RPMI8226 (cell line): ENCODE results near the gene DDIT4.
"Not testable (repeated sequence)": the region's sequence is repeated elsewhere in the genome, so short reads cannot be mapped to it uniquely, and the experiment has no call there.

ENCODE experiments used
- DNase-seq: peaks from one replicate; pipeline ENCODE4 v3.0.0-alpha.2; 2015

The DDIT4 gene

DNA sequence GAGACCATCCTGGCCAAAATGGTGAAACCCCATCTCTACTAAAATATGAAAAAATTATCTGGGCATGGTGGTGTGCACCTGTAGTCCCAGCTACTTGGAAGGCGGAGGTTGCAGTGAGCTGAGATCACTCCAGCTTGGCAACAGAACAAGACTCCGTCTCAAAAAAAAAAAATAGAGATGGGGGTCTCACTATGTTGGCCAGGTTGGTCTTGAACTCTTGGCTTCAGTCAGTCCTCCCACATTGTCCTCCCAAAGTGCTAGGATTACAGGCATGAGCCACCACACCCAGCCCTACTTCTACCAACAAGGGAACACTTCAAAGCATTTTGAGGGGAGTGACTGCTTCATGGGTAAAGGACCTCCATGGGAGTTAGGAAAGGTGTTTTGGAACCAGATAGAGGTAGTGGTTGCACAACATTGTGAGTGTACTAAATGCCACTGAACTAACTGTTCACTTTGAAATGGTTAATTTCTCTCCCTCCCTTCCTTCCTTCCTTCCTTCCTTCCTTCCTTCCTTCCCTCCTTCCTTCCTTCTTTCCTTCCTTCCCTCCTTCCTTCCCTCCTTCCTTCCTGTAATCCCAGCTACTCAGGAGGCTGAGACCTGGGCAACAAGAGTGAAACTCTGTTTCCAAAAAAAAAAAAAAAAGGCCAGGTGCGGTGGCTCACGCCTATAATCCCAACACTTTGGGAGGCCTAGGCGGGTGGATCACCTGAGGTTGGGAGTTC lies 5.1 kb upstream of the DDIT4 start:
- DNase-seq, result not testable (repeated sequence)

DNA sequence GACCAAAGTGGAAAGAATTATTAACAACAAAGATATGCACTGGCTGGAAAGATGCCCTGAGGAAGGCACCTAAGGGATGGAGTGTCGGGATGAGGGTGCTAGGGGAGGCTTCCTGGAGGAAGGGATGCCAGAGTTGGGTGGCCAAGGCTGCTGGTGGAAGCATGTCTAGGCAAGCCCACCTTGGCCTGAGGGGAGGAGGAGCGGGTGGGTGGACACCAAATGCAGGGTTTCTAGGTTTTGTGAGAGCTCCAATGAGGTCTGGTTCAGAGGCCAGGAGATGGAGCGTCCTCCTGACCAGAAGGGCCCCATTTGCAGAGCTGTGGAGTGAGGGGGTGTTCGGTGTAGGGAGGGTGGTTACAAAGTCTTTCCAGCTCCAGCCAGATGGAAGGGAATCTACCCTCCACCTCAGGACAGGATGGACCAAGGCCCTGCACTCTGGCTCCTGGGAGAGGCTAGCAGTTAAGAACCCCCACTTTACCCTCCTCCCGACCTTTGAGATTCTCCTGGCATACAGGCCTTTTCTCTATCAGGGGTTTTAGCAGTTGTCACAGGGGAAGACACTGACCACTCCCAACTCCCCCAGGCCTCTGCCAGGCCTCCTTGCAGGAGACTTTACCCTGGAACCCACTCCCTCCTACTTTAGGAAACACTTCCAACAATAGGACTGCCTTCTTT lies 3.0 kb upstream of the DDIT4 start:
- no peak for DNase-seq

DNA sequence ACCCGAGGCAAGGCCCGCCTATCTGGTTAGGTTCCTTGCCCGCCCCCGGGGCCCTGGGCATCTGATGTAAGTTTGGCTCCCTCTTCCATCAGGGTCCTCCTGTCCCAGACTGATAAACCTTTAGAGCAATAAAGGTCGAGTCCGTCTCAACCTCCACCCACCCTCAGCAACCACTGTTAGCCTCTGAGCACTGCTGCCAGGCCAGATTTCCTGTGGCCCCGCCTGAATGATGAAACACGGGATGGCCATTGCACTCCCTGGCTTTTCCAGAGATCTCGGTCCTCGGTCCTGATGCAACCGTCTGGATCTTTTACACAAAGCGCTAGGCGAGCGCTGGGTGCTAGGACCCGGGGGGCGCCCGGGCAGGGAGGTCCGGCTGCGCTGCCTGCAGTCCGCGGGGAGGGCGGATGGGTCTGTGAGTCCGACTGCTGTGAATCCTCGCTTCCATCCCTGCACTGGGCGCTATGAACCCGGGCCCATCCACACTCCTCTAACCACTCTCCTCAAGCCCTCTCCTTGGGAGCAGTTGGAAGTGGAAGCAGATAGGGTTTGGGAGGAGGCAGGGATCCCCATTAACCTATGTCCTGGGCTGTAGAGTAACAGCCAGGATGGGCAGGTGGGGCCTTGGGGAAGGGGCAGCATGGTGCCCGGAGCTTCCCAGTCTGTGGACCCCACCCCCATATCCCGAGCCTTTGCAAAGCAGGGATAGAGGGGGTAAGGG lies 875 bp upstream of the DDIT4 start:
- DNase-seq, result peak; percentile 77

DNA sequence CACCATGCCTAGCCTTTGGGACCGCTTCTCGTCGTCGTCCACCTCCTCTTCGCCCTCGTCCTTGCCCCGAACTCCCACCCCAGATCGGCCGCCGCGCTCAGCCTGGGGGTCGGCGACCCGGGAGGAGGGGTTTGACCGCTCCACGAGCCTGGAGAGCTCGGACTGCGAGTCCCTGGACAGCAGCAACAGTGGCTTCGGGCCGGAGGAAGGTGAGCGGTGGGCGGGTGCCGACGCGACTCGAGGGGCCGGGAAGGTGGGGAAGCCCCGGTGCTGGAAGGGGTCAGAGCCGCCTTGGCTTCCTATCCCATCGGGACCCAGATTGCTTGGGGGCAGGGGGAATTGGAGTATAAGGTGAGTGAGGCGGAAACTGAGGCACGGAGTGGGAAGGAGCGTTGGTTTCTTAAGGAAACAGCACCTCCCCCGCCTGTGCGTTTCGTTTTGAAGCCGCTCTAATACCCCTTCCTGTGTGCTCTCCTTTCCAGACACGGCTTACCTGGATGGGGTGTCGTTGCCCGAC lies 547 bp downstream of the DDIT4 start:
- no peak for DNase-seq

DNA sequence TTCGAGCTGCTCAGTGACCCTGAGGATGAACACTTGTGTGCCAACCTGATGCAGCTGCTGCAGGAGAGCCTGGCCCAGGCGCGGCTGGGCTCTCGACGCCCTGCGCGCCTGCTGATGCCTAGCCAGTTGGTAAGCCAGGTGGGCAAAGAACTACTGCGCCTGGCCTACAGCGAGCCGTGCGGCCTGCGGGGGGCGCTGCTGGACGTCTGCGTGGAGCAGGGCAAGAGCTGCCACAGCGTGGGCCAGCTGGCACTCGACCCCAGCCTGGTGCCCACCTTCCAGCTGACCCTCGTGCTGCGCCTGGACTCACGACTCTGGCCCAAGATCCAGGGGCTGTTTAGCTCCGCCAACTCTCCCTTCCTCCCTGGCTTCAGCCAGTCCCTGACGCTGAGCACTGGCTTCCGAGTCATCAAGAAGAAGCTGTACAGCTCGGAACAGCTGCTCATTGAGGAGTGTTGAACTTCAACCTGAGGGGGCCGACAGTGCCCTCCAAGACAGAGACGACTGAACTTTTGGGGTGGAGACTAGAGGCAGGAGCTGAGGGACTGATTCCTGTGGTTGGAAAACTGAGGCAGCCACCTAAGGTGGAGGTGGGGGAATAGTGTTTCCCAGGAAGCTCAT lies 1.1 kb downstream of the DDIT4 start:
- DNase-seq, result peak; percentile 83

DNA sequence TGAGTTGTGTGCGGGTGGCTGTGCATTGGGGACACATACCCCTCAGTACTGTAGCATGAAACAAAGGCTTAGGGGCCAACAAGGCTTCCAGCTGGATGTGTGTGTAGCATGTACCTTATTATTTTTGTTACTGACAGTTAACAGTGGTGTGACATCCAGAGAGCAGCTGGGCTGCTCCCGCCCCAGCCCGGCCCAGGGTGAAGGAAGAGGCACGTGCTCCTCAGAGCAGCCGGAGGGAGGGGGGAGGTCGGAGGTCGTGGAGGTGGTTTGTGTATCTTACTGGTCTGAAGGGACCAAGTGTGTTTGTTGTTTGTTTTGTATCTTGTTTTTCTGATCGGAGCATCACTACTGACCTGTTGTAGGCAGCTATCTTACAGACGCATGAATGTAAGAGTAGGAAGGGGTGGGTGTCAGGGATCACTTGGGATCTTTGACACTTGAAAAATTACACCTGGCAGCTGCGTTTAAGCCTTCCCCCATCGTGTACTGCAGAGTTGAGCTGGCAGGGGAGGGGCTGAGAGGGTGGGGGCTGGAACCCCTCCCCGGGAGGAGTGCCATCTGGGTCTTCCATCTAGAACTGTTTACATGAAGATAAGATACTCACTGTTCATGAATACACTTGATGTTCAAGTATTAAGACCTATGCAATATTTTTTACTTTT lies 1.8 kb downstream of the DDIT4 start:
- DNase-seq, result peak; percentile 54

DNA sequence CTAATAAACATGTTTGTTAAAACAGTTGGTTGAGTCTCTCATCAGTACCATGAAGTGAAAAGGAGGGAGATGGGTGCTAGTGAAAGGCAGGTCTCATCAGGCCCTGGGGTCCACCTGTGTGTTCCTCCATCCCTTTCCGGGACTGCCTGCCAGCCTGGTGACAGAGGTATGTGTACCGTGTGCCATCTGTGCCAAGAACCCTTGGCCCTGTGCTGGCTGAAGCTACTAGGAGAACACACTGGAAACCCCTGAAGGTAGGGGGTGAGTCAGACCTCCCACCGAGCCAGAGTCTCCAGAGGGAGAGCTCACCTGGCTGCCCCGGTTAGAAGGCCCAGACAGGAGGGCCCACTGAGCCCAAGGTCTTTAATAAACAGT lies 2.3 kb downstream of the DDIT4 start:
- DNase-seq, result peak; percentile 61

DNA sequence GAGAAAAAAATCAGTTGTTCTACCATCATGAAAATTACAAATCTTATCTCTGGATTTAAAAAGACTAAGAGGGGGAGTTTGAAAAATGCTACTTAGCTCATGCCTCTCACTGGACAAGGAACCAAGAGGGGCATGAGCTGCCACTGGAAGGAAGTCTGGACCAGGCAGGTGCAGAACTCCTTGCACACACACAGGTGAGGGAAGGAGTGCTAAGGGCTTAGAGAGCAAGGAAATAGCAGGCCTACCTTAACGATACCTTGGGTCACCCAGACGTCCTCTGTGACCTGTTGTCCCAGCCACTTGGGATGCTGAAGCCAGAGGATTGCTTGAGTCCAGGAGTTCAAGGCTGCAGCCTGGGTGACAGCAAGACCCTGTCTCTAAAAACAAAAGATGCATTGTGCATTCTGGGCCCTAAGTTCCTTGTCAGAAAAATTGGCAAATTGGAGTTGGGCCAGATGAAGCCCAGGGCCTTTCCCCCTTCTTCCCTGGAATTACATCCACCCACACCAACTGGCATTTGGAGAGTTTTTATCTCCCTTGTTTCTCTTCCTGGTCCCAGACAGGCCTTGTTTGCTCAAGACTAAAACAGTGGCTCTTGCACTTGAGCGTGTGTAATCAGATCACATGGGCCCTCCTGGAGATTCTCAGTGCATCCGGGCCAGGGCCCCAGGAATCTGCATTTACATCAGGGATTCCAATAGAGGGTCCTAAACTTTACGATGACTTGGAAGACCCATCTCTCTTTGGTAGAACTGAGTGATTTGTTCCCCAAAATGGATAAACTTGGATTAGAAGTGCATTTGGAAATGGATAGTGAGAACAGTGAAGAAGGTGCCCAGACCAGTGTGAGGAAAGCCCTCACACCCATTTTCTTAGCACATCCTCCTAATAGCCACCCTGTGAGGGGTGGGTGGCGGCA lies 3.0 kb downstream of the DDIT4 start:
- peak; percentile 15 for DNase-seq

DNA sequence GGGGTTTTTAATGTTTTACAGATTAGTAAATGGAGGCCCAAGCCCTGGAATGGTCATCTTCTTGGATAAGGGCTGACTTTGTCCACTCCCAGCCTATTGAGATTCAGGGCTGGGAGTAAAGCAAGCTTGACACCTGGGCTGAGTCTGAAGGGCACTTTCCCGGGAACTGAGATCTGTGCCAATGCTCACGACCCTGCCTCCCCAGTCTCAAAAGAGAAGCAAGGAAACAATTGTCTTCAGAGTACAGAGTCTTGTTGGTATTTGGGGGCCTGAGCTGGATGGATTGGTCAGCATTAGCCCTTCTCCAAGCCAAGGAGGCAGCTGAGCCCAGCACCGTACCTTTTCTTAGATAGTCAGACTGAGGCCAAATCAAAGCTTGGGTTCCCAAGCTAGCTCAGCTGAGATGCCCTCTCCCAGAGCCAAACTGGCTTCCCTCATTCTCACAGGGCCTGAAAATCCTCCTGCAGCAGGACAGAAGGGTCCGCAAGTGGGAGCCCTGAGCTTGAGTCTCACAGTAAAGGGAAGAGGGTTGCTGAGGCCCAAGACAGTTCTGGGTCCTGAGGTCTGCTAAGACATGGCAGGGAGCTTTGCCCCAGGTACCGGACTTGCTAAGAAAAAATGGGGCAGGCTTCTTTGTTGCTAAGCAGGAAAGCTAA lies 3.7 kb downstream of the DDIT4 start:
- no peak for DNase-seq

DNA sequence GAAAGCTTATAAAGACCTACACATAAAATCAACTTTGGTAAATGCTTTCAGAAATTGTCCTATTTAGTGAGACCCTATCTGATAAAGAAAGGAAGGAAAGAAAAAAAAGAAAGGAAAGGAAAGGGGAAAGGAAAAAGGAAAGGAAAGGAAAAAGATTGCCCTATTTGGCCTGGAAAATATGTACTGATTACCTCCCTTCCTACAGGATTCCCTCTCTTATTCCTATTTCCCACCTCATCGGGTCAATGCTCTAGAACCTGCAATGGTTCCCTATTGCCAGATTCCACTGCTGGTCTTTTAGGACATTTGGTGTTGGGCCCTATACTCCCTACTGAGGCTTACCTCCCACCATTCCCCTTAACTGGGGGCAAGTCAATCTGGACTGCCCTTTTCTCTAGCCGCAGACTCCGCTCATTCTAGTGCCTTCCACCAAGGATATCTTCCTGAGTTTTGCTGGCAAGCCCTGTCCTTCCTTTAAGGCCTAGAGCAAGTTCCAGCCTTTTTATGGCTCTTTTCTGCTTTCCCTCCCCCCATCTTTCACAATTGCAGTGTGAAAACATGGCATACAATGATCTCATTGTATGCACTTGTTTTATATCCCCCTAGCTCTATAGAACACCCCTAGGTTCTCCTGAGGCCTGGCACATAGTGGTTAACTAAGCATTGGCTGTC lies 4.4 kb downstream of the DDIT4 start:
- no peak for DNase-seq

DNA sequence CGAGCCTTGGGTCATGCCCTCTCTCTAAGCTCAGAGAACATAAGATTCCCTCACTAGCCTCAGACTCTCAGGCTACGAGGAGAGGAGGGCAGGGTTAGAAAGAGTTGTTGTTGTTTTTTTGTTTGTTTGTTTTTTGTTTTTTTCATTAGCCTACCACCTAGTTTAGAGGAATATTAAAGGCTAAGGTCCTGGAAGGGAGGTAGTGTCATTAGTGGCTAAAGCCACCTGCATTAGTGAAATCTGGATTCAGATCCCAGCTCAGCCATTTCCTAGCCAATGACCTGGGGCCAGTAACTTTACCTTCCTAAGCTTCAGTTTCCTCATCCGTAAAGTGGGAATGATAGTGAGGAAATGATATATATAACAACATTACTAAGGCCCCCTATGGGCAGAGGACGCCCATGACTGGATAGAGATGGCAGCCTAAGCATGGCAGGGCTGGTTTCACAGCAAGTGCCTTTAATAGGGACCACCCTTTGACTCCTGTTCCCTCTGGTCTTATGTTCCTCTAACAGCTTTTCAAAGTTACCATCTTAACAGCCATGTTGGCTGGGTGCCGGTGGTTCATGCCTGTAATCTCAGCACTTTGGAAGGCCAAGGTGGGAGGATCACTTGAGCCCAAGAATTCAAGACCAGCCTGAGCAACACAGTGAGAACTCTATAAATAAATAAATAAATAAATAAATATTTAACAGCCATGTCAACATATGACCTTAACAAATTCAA lies 5.1 kb downstream of the DDIT4 start:
- DNase-seq, result no peak

DNA sequence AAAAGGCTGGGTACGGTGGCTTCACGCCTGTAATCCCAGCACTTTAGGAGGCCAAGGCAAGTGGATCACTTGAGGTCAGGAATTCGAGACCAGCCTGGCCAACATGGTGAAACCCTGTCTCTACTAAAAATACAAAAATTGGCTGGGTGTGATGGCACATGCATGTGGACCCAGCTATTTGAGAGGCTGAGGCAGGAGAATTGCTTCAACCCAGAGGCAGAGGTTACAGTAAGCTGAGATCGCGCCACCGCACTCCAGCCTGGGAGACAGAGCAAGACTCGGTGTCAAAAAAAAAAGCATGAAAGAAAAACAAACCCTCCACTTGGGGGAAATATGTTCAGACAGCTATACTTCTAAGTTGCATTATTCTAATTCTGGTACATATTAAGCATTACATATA lies 5.9 kb downstream of the DDIT4 start:
- DNase-seq, result not testable (repeated sequence)

DNA sequence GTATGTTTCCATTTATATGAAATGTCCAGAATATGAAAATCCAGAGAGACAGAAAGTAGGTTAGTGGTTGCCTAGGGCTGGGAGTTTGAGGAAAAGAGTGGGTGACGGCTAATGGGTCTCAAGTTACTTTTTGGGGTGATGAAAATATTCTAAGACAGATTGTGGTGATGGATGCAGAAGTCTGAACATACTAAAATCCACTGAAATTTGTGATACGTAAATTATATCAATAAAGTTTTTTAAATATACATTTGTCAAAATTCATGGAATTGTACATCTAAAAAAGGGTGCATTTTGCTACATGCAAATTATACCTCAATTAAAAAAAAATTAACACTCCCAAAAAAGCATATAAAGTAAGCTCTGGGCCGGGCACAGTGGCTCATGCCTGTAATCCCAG lies 9.4 kb downstream of the DDIT4 start:
- no peak for DNase-seq

DNA sequence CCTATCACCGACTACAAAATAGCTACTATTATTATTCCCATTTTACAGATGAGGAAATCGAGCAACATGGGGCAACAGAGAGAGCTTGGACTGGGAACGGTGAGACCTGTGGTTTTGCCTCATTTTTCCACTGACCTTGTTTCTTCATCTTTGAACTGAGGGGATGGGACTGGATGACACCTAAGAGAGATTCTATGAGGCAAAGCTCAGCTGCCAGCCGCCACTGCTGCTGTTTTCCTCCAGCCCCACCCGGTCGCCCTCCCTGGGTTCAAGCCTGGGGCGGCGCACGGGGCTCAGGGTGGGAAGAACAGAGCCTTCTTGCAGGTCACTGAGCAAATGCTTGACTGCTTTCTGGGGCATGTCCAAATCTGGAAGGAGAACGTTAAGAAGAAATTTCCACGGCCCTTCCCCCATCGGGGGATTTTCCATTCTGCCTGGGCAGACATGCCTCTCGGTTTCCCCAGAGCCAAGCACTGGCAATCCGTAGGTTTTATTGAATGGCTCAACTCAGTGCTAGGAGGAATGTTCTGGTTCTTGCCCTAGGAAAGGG lies 12.3 kb downstream of the DDIT4 start:
- DNase-seq, result no peak

DNA sequence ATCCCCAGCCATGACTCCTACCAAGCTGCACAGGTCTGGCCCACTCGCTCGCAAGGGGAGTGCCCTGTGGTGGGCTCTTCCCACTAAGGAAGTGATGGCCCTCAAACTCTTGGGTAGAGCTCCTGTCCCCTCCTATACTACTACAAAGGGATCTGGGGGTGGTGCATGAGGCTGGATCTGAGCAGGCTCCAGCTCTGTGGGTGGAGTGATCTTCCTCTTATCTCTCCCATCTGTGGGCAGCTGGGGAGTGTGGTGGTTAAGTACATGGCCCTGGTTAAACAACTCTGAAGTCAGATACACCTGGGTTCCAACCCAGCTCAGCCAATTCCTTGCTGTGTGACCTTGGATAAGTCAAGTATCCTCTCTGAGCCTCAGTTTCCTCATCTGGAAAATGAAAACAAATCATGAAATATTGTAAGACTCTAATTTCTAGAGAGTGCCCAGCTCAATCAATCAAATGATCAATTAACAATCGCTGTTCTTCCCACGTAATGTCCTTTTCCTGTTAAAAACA lies 17.4 kb downstream of the DDIT4 start:
- DNase-seq, result no peak

DNA sequence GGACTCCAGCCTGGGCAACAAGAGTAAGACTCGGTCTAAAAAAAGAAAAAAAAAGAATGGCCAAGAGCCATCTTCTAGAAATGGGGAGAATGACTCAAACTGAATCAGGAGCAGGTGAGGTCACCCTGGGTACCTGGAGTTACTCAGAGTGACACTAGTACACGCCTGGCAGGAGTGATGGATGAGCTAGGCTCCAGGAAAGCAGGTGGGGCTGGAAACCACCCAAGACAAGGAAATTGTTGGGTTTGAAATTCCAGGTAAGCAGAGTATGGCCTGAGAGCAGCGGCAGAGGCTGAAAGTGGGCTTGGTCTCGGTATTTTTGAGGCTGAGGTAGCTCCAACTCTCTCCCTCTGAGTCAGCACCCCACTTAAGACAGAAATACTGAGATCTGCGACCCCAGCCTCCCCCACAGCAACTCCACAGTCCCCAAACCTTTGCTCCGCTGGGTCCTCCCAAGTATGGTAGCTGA lies 18.5 kb downstream of the DDIT4 start:
- DNase-seq, result no peak

DNA sequence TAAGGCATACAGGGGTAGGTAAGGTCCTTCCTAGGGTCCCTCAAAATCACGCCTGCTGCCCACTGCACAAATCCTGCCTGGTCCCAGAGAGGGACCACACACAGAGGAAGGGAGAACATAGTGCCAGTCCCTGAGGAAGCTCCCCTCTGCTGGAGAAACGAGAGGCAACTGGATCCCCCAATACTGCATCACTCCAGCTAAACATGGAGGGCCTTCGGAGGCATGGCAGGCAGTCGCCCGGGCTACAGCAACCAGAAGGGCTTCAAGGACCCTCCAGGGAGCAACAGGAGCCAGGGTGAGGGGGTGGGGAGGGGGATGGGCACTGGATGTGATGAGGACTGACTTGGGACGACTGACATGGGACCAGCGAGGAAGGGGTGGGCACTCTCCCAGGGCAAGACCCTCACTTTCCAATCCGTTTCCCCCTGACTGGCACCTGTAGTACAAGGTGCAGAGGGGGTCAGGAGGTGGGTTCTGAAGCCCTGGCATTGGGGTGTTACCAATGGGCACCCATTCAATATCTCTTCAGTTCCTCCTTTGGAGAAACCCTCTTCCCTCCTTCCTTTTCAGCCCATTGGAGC lies 21.7 kb downstream of the DDIT4 start:
- DNase-seq, result no peak

DNA sequence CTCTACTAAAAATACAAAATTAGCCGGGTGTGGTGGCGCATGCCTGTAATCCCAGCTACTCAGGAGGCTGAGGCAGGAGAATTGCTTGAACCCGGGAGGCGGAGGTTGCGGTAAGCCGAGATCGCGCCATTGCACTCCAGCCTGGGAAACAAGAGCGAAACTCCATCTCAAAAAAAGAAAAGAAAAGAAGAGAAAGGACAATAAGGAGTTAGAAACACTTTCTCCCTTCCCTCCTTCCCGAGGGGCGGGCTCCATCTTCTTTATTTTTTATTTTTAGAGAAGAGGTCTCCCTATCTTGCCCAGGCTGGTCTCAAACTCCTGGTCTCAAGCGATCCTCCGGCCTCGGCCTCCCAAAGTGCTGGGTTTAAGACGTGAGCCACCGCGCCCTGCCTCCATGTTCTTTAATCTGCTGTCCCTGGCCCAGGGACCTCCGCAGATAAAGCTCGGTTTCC lies 23.1 kb downstream of the DDIT4 start:
- DNase-seq, result not testable (repeated sequence)
